GM18907 (cell line): ENCODE results near the gene FBXL14.
"Not testable (repeated sequence)": the region's sequence is repeated elsewhere in the genome, so short reads cannot be mapped to it uniquely, and the experiment has no call there.

Experiments
- ATAC-seq: cut with Tn5 transposase; IDR thresholded peaks from one replicate; pipeline ENCODE4 v1.9.1; 2021; ENCODE audit warnings: mild to moderate bottlenecking, moderate library complexity; ENCODE audit not compliant: unreplicated experiment

Gene FBXL14

GRCh38 chr12:1619587-1619986 is 25.2 kb upstream of the FBXL14 start:
- ATAC-seq: peak; percentile 48

- ATAC-seq: no peak
Observed at GRCh38 chr12:1619159-1619558, 24.8 kb upstream of the FBXL14 start.

DNA sequence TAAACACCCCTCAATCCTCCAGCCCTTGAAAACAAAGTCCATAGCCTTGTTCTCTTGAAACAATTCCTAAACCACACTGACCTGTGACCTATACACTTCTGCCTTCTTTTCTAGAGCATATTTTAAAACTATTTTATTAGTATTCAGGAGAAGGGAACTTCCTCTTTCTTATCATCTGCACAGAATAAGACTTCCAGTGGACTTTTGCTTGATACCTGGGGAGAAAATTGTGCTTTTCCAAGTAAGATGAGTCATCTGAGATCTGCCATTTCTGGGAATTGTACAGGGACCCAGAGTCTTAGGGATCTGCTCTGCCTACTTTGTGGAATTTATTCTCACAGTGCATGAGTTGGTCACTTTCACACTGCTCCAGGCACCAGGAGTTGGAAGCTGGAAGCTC is 24.1 kb upstream of the FBXL14 start:
- ATAC-seq: no peak

- no peak for ATAC-seq
Observed at GRCh38 chr12:1616233-1617066, 22.1 kb upstream of the FBXL14 start.

- ATAC-seq: no peak
Observed at GRCh38 chr12:1614360-1614759, 20.0 kb upstream of the FBXL14 start.

GRCh38 chr12:1613860-1614259 is 19.5 kb upstream of the FBXL14 start:
- no peak for ATAC-seq

GRCh38 chr12:1611803-1612572 is 17.6 kb upstream of the FBXL14 start:
- ATAC-seq: no peak

DNA sequence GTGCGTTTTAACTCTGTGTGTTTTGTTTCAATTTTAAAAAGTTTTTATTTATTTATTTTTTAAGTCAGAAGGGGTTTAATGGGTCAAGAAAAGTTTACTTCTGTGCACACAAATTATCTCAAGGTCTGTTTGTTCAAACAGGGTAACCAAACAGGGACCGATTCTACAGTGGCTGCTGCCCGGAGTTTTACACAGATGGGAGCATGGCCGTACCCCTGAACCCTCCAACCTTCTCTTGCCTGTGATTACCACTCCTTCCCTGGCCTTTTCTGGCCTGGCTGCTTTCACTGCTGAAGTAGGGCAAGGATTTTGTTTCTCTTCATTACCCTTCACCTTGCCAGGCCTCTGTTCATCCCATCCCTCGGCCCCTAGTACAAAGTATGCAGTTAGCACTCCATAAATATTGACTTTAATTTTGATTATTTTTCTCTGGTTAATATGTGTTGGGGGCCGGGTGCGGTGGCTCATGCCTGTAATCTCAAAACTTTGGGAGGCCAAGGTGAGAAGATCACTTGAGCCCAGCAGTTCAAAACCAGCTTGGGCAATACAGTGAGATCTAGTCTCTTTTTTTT is 15.8 kb upstream of the FBXL14 start:
- ATAC-seq: no peak

- ATAC-seq: no peak
Observed at GRCh38 chr12:1608713-1609119, 14.3 kb upstream of the FBXL14 start.

- no peak for ATAC-seq
Observed at GRCh38 chr12:1607940-1608712, 13.7 kb upstream of the FBXL14 start.

DNA sequence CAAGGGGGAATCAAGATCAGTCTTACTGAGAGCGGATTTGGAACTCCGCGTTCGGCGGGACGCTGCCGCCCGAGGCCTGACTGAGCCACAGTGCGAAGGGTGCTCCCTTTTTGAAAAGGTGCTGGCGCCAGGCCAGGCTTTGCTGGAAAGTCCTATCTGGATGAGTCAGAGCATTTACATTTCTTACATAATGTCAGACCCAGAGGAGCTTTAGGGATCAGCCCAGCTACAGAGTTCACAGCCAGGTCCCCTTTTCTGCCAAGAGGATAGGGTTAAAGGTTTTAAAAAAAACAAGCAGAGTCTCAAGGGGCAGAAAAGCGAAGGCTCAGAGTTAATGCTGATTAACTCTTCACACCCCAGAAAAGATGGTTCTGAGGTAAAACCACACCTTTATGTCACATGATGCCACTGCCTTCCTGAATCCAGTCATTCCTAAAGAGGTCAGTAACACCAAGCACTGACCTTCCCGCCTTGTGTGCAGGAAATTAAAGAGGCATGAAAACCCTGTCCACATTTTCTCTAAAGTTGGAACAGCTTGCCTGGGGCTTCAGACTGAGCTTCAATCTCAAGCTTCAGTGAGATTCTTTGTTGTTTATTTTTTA is 11.7 kb upstream of the FBXL14 start:
- ATAC-seq: peak; percentile 63

DNA sequence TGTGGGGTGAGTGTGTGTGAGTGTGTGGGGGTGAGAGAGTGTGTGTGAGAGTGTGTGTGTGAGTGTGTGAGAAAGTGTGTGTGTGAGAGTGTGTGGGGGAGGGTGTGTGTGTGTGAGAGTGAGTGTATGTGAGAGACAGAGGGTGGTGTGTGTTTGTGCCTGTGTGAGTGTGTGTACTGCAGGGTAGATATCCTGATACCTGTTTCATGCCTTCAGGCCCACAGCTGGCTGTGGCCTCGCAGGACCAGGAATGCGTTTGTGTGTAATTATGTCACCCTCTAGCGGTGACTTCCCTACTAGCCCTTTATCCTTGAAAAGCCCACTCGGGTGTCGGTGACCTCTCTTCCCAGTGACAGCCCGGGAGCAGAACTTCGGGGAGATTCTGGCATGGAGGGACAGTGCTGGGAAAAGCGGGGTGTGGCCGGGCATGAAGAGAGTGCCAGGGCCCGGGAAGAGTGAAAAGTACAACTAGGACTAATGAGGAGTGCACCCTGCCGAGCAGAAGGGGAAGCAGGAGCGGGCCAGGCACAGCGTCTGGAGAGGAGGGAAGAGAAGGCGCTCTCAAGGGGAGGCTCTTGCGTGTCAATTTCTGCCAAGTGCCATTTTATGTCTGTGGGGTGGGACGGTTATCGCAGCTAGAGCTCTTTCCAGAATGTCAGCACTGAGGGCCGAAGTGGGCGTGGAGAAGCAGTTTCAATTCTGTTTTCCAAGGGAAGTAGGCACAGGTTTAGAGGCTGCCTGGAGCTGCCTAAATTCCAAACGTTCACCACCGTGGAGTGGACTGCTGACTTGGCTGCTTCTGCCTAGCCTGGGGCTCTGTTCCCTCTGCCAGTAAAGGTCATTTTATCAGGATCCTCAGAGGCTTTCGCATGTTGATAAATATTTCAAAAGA is 11.0 kb upstream of the FBXL14 start:
- peak; percentile 44 for ATAC-seq

DNA sequence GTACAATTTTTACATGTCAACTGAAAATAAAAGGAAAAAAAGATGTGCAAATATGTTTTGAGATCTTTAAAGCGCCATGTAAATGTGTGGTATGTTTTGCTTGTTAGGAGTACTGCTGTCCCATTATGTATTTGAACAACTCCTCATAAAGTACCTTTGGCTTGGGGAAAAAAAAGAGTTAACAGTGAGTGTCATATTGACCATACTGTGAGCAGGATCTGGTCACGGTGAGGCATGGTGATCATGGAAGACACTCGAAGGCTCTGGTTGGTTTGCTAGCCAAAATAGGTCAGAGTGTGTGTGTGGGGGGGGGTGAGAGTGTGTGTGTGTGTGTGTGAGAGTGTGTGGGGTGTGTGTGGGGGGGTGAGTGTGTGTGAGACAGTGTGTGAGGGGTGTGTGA is 10.1 kb upstream of the FBXL14 start:
- no peak for ATAC-seq

DNA sequence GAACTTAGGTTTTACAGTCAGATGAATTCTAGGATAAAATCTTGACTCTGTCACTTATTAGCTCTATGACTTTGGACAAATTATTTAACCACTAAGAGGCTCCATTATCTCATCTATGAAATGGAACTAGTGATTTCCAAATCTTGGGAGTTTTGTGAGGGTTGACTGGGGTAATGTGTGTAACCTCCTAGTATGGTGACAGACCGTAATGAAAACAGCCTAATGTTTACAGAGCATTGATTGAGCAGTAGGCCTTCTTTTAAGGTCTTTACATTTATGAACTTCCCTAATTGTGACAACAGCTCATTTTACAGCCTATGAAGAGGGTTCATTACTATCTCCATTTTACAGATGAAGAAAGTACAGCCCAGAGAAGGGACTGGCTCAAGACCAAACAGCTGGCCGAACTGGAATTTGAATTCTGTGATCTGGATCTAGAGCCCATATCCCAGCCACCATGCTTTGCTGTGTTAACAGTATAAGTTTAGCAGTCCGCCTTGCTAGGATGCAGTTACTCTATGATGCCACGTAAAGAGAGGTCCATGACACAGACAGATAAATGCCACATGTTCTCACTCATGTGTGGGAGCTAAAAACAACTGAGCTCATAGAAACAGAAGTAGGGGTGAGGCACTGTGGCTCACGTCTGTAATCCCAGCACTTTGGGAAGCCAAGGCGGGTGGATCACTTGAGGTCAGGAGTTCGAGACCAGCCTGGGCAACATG is 9.1 kb upstream of the FBXL14 start:
- ATAC-seq: no peak

- ATAC-seq: not testable (repeated sequence)
Observed at GRCh38 chr12:1602706-1603105, 8.3 kb upstream of the FBXL14 start.

DNA sequence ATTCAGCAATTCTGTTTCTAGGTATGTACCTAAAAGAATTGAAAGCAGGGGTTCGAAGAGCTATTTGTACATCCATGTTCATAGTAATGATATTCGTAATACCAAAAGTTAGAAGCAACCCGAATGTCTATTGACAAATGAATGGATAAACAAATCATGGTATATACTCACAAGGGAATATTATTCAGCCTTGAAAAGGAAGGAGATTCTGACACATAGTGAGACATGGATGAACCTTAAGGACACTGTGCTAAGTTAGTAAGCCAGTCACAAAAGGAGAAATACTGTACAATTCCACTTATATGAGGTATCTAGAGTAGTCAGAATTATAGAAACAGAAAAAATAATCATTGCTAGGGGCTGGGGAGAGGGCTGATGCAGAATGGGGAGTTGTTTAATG is 4.4 kb upstream of the FBXL14 start:
- no peak for ATAC-seq

- ATAC-seq: no peak
Observed at GRCh38 chr12:1595690-1596347, 1.4 kb upstream of the FBXL14 start.

DNA sequence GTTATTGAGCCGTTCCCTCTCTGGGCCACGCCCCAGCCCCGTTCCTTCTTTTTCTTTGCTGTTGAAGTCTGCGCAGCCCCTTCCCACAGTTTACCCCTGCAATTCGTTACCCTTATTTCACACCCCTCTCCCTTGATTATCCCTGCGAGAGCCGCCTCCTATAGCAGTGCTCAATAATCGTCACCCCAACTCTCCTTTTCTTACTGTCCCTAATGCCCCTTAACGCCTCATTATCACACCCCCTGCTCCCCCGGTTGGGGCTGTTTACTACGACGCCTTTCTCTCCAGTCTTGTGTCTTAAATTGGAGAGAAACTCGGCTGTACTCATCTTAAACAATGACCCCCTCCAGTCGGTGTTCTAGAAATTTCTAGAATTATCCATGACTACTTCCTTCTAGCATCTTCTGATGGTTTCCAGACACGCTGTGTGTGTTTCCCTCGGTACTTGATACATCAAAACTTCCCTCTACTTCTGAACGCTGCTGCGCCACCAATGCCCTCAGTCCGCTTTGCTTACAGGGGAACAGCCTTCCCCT is 713 bp upstream of the FBXL14 start:
- ATAC-seq: peak; percentile 4

DNA sequence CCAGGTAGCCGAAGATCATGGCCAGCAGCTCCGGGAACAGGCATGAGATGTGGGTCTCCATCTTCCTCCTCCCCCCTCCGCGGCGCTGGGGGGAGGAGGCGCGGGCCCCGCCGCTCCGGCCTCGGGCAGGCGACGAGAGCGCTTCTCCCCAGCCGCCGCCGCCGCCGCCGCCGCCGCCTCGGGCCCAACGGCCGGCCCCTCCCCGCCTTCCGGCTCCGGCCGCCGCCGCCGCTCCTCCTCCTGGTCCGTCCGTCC is 448 bp downstream of the FBXL14 start:
- ATAC-seq: peak; percentile 62
